Measurements from ENCODE around the gene ZBTB38. TPM values are rescaled to one million over a fixed set of nuclear protein-coding genes. Genes with fewer than 3 reads are reported as not detected.
A peak's percentile ranks its signal among the peaks of the same experiment; 100 is the strongest.

ZBTB38 gene
- total and polyA plus RNA-seq, 2 of the 13 experiments (the other 11 are each of a cell fraction or from before 2014, with no cell fraction given) = 26.8 to 51.7 TPM

GRCh38 chr3:141388823-141389621, 20.7 kb downstream of the ZBTB38 start (continued):
- TF ChIP-seq PRPF4 (IDR thresholded peaks at IDR 0.05; ENCODE audit: low read depth, low read length, poor library complexity, severe bottlenecking) (no peak), NFIB (CRISPR knock-in tag; IDR thresholded peaks at IDR 0.05; ENCODE audit: borderline replicate concordance) (no peak), ZNF766 (CRISPR knock-in tag; IDR thresholded peaks at IDR 0.05; ENCODE audit: borderline replicate concordance) (no peak), JUND (CRISPR knock-in tag; IDR thresholded peaks at IDR 0.05) (no peak), SOX6 (IDR thresholded peaks at IDR 0.05) (no peak), SOX6 (CRISPR knock-in tag; IDR thresholded peaks at IDR 0.05) (peak; percentile 75), SUZ12 (IDR thresholded peaks at IDR 0.05; ENCODE audit: low read depth, low read length) (no peak), TRIM22 (IDR thresholded peaks at IDR 0.05) (no peak), ARNT2 (CRISPR knock-in tag; IDR thresholded peaks at IDR 0.05; ENCODE audit: low read depth) (no peak), ZKSCAN5 (CRISPR knock-in tag; IDR thresholded peaks at IDR 0.05) (no peak), PAXIP1 (CRISPR knock-in tag; conservative IDR thresholded peaks at IDR 0.05) (peak; percentile 42; the same call in 1 of the 2 replicates), JUN (CRISPR knock-in tag; IDR thresholded peaks at IDR 0.05) (no peak), ZNF546 (CRISPR knock-in tag; conservative IDR thresholded peaks at IDR 0.05) (no peak), KLF12 (CRISPR knock-in tag; IDR thresholded peaks at IDR 0.05; ENCODE audit: borderline replicate concordance) (no peak), NCOR1 (IDR thresholded peaks at IDR 0.05; ENCODE audit: borderline replicate concordance, low read length) (no peak), ZNF260 (CRISPR knock-in tag; IDR thresholded peaks at IDR 0.05; ENCODE audit: borderline replicate concordance, low read depth) (no peak), ZNF891 (CRISPR knock-in tag; IDR thresholded peaks at IDR 0.05) (no peak), ZNF704 (CRISPR knock-in tag; IDR thresholded peaks at IDR 0.05; ENCODE audit: borderline replicate concordance) (no peak)
- TF ChIP-seq, protein P1, sequence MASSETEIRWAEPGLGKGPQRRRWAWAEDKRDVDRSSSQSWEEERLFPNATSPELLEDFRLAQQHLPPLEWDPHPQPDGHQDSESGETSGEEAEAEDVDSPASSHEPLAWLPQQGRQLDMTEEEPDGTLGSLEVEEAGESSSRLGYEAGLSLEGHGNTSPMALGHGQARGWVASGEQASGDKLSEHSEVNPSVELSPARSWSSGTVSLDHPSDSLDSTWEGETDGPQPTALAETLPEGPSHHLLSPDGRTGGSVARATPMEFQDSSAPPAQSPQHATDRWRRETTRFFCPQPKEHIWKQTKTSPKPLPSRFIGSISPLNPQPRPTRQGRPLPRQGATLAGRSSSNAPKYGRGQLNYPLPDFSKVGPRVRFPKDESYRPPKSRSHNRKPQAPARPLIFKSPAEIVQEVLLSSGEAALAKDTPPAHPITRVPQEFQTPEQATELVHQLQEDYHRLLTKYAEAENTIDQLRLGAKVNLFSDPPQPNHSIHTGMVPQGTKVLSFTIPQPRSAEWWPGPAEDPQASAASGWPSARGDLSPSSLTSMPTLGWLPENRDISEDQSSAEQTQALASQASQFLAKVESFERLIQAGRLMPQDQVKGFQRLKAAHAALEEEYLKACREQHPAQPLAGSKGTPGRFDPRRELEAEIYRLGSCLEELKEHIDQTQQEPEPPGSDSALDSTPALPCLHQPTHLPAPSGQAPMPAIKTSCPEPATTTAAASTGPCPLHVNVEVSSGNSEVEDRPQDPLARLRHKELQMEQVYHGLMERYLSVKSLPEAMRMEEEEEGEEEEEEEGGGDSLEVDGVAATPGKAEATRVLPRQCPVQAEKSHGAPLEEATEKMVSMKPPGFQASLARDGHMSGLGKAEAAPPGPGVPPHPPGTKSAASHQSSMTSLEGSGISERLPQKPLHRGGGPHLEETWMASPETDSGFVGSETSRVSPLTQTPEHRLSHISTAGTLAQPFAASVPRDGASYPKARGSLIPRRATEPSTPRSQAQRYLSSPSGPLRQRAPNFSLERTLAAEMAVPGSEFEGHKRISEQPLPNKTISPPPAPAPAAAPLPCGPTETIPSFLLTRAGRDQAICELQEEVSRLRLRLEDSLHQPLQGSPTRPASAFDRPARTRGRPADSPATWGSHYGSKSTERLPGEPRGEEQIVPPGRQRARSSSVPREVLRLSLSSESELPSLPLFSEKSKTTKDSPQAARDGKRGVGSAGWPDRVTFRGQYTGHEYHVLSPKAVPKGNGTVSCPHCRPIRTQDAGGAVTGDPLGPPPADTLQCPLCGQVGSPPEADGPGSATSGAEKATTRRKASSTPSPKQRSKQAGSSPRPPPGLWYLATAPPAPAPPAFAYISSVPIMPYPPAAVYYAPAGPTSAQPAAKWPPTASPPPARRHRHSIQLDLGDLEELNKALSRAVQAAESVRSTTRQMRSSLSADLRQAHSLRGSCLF (CRISPR knock-in tag; IDR thresholded peaks at IDR 0.05; ENCODE audit: borderline replicate concordance) = no peak

All from HepG2 (cell line).